GM12878 (cell line): ENCODE data around the gene SORT1. TPM values are rescaled to one million over a fixed set of nuclear protein-coding genes. Genes with fewer than 3 reads are reported as not detected.

ENCODE experiments used
- ATAC-seq: fragments of 200-7000 bp; cut with Tn5 transposase; 3 replicates; pipeline ENCODE4 v1.9.1; 2020; ENCODE audit warnings: mild to moderate bottlenecking, moderate library complexity
- BruUV-seq: library from RNA; stranded (reverse); fragments of 400-500 nt; replicated peaks from 2 replicates; lab custom pipeline; 2021; lab: Mats Ljungman, UMichigan
- CTCF ChIA-PET: fragments of 300-600 bp; sonication (Branson Sonifier 250); formaldehyde crosslinking; extraction: SDS; loops from one replicate; lab custom pipeline; 2021; ENCODE audit warnings: inconsistent platforms; lab: Yijun Ruan, JAX
- POLR2A ChIA-PET: fragments of 350-600 bp; formaldehyde crosslinking; extraction: SDS; loops from one replicate; lab custom pipeline; 2021; ENCODE audit warnings: inconsistent platforms; lab: Charles Lee
- RAD21 ChIA-PET: fragments of 300-600 bp; sonication (Branson Sonifier 250); formaldehyde crosslinking; loops from one replicate; lab custom pipeline; 2023; ENCODE audit warnings: antibody characterized with exemption; ENCODE audit not compliant: unreplicated experiment; lab: Charles Lee
- SMC1A ChIA-PET: fragments of 300-600 bp; sonication (Branson Sonifier 250); formaldehyde crosslinking; loops from one replicate; lab custom pipeline; 2023; ENCODE audit not compliant: unreplicated experiment, uncharacterized antibody; lab: Charles Lee
- DNase-seq: peaks from one replicate; pipeline ENCODE4 v3.0.0-alpha.2; 2011; ENCODE audit warnings: low read depth, low spot score
- FAIRE-seq: peaks from 3 replicates; lab custom pipeline; 2011; peaks lifted over from hg19 to GRCh38; lab: Jason Lieb, UNC
- H2AFZ ChIP-seq: 2 replicates; pipeline ENCODE4 v1.6.0; 2011; ENCODE audit warnings: low read depth, low read length, control low read depth; ENCODE audit not compliant: control insufficient read depth
- H3K27ac ChIP-seq: 2 replicates; pipeline ENCODE4 v1.5.1; 2011; ENCODE audit warnings: control low read depth; ENCODE audit not compliant: control insufficient read depth, insufficient read depth
- H3K27me3 ChIP-seq, 2 experiments: replicated peaks in 1 of 2; 2 replicates each; pipeline versions ENCODE4 v1.6.0 to v1.6.1; 2011; ENCODE audit warnings: low read length in 1 of 2; ENCODE audit not compliant: control insufficient read depth in 2 of 2, insufficient read depth in 2 of 2
- H3K36me3 ChIP-seq, 2 experiments: 2 replicates each; pipeline ENCODE4 v1.5.1; 2011; ENCODE audit warnings: low read length in 1 of 2; ENCODE audit not compliant: control insufficient read depth in 2 of 2, insufficient read depth in 2 of 2
- H3K4me1 ChIP-seq: 2 replicates; pipeline ENCODE4 v1.6.1; 2011; ENCODE audit warnings: mild to moderate bottlenecking, low read length, moderate library complexity, mixed read lengths; ENCODE audit not compliant: control insufficient read depth, insufficient read depth
- H3K4me2 ChIP-seq: 2 replicates; pipeline ENCODE4 v1.6.0; 2011; ENCODE audit warnings: control low read depth; ENCODE audit not compliant: control insufficient read depth, insufficient read depth
- H3K4me3 ChIP-seq: fragments of 200-600 bp; sonication (generic); 2 replicates; pipeline ENCODE4 v1.5.1; 2016
- H3K79me2 ChIP-seq: 2 replicates; pipeline ENCODE4 v1.6.0; 2011; ENCODE audit warnings: low read length; ENCODE audit not compliant: control insufficient read depth, insufficient read depth
- H3K9ac ChIP-seq: 2 replicates; pipeline ENCODE4 v1.8.0; 2011; ENCODE audit warnings: low read length, control low read depth, mixed read lengths; ENCODE audit not compliant: control insufficient read depth, insufficient read depth
- H3K9me3 ChIP-seq: replicated peaks from 3 replicates; pipeline ENCODE4 v1.5.1; 2011; ENCODE audit warnings: mild to moderate bottlenecking, low read length; ENCODE audit not compliant: control insufficient read depth, insufficient read depth
- H4K20me1 ChIP-seq: 2 replicates; pipeline ENCODE4 v1.6.0; 2011; ENCODE audit not compliant: control insufficient read depth, insufficient read depth
- EED ChIP-seq: sonication (generic); IDR thresholded peaks from 2 replicates; pipeline ENCODE4 v1.6.1; 2016; ENCODE audit warnings: antibody characterized with exemption, low read depth
- JUNB ChIP-seq: IDR thresholded peaks from 2 replicates; pipeline ENCODE4 v1.6.1; 2016; ENCODE audit warnings: antibody characterized with exemption, mild to moderate bottlenecking
- NFXL1 ChIP-seq: fragments of 450-650 bp; IDR thresholded peaks from 2 replicates; pipeline ENCODE4 v1.6.1; 2017; ENCODE audit warnings: antibody characterized with exemption, mild to moderate bottlenecking, borderline replicate concordance
- USF1 ChIP-seq: IDR thresholded peaks from 2 replicates; pipeline ENCODE4 v1.6.1; 2011; ENCODE audit warnings: borderline replicate concordance, low read depth, mild to moderate bottlenecking, moderate library complexity, mixed read lengths, low read length; ENCODE audit not compliant: insufficient read depth; ENCODE audit errors: extremely low read length
- ZNF274 ChIP-seq: IDR thresholded peaks from one replicate; pipeline ENCODE4 v1.8.0; 2011; ENCODE audit not compliant: insufficient read length, insufficient read depth
- ZNF384 ChIP-seq: IDR thresholded peaks from 2 replicates; pipeline ENCODE4 v1.6.1; 2012; ENCODE audit warnings: low read depth, mild to moderate bottlenecking, low read length, improper control_type of control experiment, borderline replicate concordance
- ZNF687 ChIP-seq: fragments of 450-650 bp; IDR thresholded peaks from 2 replicates; pipeline ENCODE4 v1.6.1; 2017; ENCODE audit warnings: mild to moderate bottlenecking, moderate library complexity
- WGBS: methylation state at CpG from one replicate; pipeline ENCODE4 v1.1.6; 2016; ENCODE audit warnings: low lambda C conversion rate; ENCODE audit not compliant: insufficient replicate concordance, insufficient coverage; ENCODE audit errors: missing lambda C conversion rate; 5-methylcytosine and 5-hydroxymethylcytosine counted together
- in situ Hi-C: fragments of 300-500 bp; cut with MboI; formaldehyde crosslinking; loops from 9 replicates; pipeline ENCODE4 v1.14.3; 2018; ENCODE audit warnings: mixed read lengths
- intact Hi-C: fragments of 100-400 bp; cut with micrococcal nuclease; formaldehyde crosslinking; loops from one replicate; pipeline ENCODE4 v1.14.2; 2022; ENCODE audit not compliant: unreplicated experiment
- polyA plus RNA-seq, 11 experiments: library from polyadenylated mRNA; depleted of rRNA in 4 of 11; unstranded in 6 of 11; stranded (reverse) in 5 of 11; fragments of >200 nt; fragmentation: Nextera tagmentation in 4 of 11; fragmentation: Illumina TruSeq in 1 of 11; extraction: Ambion mirVana in 4 of 11; extraction: Trizol in 1 of 11; gene quantifications; 1 replicate in 1 of 11; 2 replicates in 10 of 11; pipeline versions ENCODE4 v1.2.1 to v1.2.3, GENCODE V29; 2011 to 2016; ENCODE audit warnings: inconsistent platforms in 2 of 11, missing spikeins in 2 of 11, low read depth in 1 of 11
- total RNA-seq, 4 experiments: library from RNA; depleted of rRNA in 3 of 4; stranded (reverse); fragments of >200 nt in 3 of 4; fragmentation: Illumina TruSeq in 1 of 4; extraction: Trizol in 1 of 4; gene quantifications; 2 replicates each; pipeline versions ENCODE4 v1.2.1 to v1.2.3, GENCODE V29; 2013 to 2021

The SORT1 gene
- total and polyA plus RNA-seq, 10 of the 15 experiments (the other 5 are each of a cell fraction or from before 2014, with no cell fraction given), result 0.06 to 1.9 (median 0.33) TPM; not detected in 1

- ChIA-PET POLR2A (no interaction called here), RAD21 (no interaction called here), CTCF (no interaction called here), SMC1A (no interaction called here)
- H3K36me3 ChIP-seq, result no peaks in the 10 kb centered on the region
- in situ Hi-C loops, result no loop called here
- ATAC-seq, result no peak
- H3K79me2 ChIP-seq, result no peaks in the 10 kb centered on the region
- no peak overlapping the region for H2AFZ ChIP-seq
- H4K20me1 ChIP-seq, result no peaks in the 10 kb centered on the region
- H3K4me1 ChIP-seq, result no peaks in the 10 kb centered on the region
- no peak for FAIRE-seq
- intact Hi-C loops, result no loop called here
- H3K4me2 ChIP-seq, result no peak overlapping the region
- WGBS, result 0% methylated on average over 1 of the region's 1 CpG
- H3K9ac ChIP-seq, result no peak overlapping the region
- DNase-seq, result no peak
- BruUV-seq, result no TSS peak
- TF ChIP-seq NFXL1, result no peak
- no peak for TF ChIP-seq USF1
- TF ChIP-seq ZNF274, result no peak
- TF ChIP-seq JUNB, result no peak
- no peak for TF ChIP-seq ZNF687
- no peak for TF ChIP-seq EED
- TF ChIP-seq ZNF384, result no peak
- no peak overlapping the region for H3K4me3 ChIP-seq
- H3K27me3 ChIP-seq, result no peaks in the 10 kb centered on the region
- no peak overlapping the region for H3K27ac ChIP-seq
- peaks cover 2% of the 10 kb centered on the region; the same call in 2 of the 3 replicates for H3K9me3 ChIP-seq
Measured at GRCh38 chr1:109434484-109434883, 36.8 kb upstream of the SORT1 start.
